HG02623 (cell line): Measurements from ENCODE around the gene KRT83.

ENCODE experiments used
- ATAC-seq: cut with Tn5 transposase; IDR thresholded peaks from one replicate; pipeline ENCODE4 v1.9.1; 2021; ENCODE audit warnings: moderate library complexity; ENCODE audit not compliant: unreplicated experiment

The KRT83 gene

GRCh38 chr12:52320784-52321400, at the start of gene KRT83:
Gene KRT83 (minus strand): TSS chr12:52321398. CDS start chr12:52321335, 63 bp downstream.
- ATAC-seq = no peak

GRCh38 chr12:52369809-52370208, 48.6 kb upstream of the KRT83 start:
- ATAC-seq = no peak

- ATAC-seq = no peak
Observed at GRCh38 chr12:52369211-52369610, 48.0 kb upstream of the KRT83 start.

- no peak for ATAC-seq
Observed at GRCh38 chr12:52368508-52368907, 47.3 kb upstream of the KRT83 start.

GRCh38 chr12:52367876-52368275, 46.7 kb upstream of the KRT83 start:
- no peak for ATAC-seq

GRCh38 chr12:52366738-52367485, 45.7 kb upstream of the KRT83 start, which contains the start of gene KRT85:
Gene KRT85 (minus strand): TSS chr12:52367481. CDS start chr12:52367405, 76 bp downstream.
- ATAC-seq = no peak

GRCh38 chr12:52364901-52365489, 43.8 kb upstream of the KRT83 start:
- ATAC-seq = no peak

GRCh38 chr12:52364061-52364460, 42.9 kb upstream of the KRT83 start:
- ATAC-seq = no peak

- ATAC-seq = no peak
Observed at GRCh38 chr12:52363111-52363679, 42.0 kb upstream of the KRT83 start.

- ATAC-seq = no peak
Observed at GRCh38 chr12:52362118-52362726, 41.0 kb upstream of the KRT83 start.

GRCh38 chr12:52361553-52361952, 40.4 kb upstream of the KRT83 start:
- ATAC-seq = no peak

- ATAC-seq = no peak
Observed at GRCh38 chr12:52360663-52361271, 39.6 kb upstream of the KRT83 start.

GRCh38 chr12:52360106-52360662, 39.0 kb upstream of the KRT83 start:
- ATAC-seq = no peak

GRCh38 chr12:52359621-52360061, 38.4 kb upstream of the KRT83 start:
- ATAC-seq = no peak

GRCh38 chr12:52358575-52359350, 37.6 kb upstream of the KRT83 start:
- peak; percentile 94 for ATAC-seq

GRCh38 chr12:52356762-52357580, 35.8 kb upstream of the KRT83 start:
- no peak for ATAC-seq

GRCh38 chr12:52356031-52356761, 35.0 kb upstream of the KRT83 start:
- ATAC-seq = no peak

- ATAC-seq = no peak
Observed at GRCh38 chr12:52355176-52355575, 34.0 kb upstream of the KRT83 start.
